HL-60/S4 treated with phorbol 12-myristate 13-acetate at 8.2 ng/mL for 4 days and 3 days (cell line): ENCODE data around the gene PPP2R3A.
"Not testable (repeated sequence)": the region's sequence is repeated elsewhere in the genome, so short reads cannot be mapped to it uniquely, and the experiment has no call there.

ENCODE experiments used
- in situ Hi-C: fragments of 300-500 bp; cut with MboI; formaldehyde crosslinking; loops from 2 replicates; pipeline ENCODE4 v1.15.0; 2022; ENCODE audit warnings: low sequenced_read_pairs

The PPP2R3A gene

DNA sequence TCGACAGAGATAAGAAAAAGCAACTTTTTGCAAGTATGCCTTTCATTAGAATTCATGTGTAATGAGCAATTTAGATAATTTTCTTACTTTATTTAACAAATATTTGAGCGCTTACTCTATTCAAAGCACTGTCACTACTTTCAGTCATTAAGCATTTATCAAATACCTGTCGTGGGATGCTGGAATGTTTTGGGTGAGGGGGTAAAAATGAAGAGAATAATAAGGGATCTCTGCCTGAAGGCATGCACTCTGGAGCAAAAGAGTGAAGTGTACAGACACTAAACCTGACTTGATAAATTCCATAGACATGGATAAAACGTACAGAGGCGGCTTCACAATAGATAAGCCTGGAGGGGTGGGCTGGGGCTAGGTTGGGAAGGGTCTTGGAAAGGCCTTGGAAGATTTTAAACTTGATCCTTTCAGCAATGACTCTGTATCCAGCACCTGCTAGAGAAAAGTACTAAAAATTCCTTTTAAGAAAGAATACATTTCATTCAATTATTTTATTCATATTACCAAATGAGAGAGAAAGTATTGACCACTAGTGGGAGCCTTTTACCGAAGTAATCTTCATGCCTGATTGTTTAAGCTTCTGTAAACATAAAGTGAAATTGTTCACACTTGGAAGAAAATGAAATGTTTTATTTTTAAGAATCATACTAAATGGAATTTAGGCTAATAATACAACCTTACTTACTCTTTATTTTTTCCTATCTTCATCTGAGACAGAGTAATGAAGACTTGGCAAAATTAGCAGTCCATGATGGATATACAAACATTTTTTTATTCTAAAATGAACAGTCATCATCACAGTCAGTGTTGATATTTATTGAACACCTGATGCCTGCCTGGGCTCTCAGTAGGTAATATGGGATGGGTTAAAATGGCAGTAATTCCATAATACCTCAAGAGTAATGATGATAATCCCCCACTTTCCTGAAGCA, 113.2 kb downstream of the PPP2R3A start:
- in situ Hi-C loops, result loop anchor here (10.0 to 25.0 kb wide), 2 partner anchors 184 to 676 kb away; partner anchors contain the start of genes PCCB and STAG1

DNA sequence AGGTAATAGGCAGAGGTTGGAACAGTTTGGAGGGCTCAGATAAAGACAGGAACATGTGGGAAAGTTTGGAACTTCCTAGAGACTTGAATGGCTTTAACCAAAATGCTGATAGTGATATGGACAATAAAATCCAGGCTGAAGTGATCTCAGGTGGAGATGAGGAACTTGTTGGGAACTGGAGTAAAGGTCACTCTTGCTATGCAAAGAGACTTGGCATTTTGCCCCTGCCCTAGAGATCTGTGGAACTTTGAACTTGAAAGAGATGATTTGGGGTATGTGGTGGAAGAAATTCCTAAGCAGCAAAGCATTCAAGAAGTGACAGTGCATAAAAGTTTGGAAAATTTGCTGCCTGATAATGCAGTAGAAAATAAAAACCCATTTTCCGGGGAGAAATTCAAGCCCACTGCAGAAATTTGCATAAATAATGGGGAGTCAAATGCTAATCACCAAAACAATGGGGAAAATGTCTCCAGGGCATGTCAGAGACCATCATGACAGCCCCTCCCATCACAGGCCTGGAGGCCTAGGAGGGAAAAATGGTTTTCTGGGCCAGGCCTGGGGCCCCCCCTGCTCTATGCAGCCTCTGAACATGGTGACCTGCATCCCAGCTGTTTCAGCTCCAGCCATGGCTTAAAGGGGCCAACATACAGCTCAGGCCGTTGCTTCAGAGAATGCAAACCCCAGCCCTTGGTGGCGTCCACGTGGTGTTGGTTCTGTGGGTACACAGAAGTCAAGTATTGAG, 118.3 kb downstream of the PPP2R3A start:
- in situ Hi-C loops, result loop anchor here (25.0 kb wide), 1 partner anchor 178 kb away; the partner anchor contains the start of gene PCCB

DNA sequence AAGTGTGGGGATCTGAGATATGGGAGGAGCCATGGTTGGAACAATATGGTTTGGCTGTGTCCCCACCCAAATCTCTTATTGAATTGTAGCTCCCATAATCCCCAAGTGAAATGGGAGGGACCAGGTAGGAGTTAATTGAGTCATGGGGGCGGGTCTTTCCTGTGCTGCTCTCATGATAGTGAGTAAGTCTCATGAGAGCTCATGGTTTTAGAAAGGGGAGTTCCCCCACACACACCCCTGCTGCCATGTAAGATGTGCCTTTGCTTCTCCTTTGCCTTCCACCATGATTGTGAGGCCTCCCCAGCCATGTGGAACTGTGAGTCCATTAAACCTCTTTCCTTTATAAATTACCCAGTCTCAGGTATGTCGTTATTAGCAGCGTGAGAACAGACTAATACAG, 119.5 kb downstream of the PPP2R3A start:
- in situ Hi-C loops, result loop anchor here (25.0 kb wide), 1 partner anchor 177 kb away; the partner anchor contains the start of gene PCCB

DNA sequence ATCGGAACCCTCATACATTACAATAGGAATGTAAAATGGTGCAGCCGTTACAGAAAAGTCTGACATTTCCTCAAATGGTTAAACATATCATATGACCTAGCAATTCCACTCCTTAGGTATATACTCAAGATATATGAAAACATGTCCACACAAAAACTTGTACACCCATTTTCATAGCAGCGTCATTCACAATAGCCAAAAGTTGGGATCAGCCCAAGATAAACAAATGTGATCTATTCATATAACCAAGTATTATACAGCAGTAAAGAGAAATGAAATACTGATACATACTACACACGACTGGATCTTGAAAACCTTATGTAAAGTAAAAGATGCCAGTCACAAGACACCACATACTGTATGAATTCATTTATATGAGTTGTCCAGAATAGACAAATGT, 128.2 kb downstream of the PPP2R3A start:
- in situ Hi-C loops, result loop anchor here (25.0 kb wide), 1 partner anchor 169 kb away; the partner anchor contains the start of gene PCCB

DNA sequence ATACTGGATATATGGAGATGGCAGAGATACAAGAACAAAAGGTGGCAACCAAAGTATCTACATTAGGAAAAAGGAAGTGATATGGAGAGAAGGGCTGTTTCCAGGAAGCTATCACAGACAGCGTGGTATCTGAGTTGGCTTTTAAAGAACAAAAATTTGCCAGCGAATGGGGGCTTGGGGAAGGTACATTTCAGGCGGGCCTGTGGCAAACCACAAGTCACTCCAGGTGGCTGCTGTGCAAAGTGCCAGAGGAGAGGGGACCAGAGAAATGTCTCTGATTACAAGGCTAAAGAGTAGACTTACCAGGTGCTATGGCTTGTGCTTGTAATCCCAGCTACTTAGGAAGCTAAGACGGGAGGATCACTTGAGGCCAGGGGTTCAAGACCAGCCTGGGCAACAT, 139.5 kb downstream of the PPP2R3A start:
- in situ Hi-C loops, result no loop called here

DNA sequence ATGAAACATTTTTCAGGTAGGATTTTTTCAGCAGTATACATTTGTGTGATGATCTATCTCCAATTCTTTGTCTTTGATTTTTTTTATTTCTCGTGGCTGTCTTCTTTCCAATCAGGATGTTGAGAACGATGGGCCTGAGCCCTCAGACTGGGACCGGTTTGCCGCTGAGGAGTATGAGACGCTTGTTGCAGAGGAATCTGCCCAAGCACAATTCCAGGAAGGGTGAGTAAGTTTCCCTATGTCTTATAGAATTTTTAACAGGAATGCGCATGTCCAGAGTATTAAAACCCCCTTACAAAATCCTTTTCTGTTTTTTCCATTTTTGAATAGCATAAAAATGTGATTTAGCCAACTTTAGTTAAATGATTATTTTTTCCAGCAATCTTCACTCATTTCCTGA, 140.6 kb downstream of the PPP2R3A start:
- in situ Hi-C loops, result no loop called here

DNA sequence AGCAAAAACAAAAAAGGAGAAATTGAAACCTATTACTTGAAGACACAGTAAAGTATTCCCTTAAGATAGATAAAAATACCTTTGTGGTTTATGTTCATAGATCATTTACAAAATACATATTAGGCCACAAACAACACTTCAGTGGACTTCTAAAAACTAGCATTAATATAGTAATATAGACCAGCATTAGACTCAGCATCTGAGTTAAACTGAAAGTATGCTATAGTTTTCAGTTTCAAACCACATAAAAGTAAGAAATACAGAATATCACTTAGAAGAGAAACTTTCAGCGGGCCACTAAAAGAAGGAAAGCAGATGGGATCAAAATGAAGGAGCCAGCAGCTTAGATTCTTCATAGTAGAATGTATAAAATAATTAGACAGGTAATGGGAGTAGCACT, 144.0 kb downstream of the PPP2R3A start:
- in situ Hi-C loops, result no loop called here

DNA sequence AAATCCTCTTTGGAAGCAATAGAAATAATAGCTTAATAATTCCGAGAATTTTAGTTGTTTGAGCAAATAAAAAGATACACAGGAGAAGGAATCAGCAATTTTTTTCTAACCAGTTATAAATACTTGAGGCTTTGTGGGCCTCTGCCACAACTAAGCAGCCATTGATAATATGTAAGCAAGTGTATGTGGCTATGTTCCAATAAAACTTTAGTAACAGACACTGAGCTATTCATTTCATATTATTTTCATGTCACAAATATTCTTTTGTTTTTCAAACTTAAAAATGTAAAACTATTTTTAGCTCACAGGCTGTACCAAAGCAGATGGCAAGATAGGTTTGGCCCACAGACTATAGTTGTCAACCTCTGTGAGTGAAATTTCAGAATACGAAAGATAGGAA, 145.0 kb downstream of the PPP2R3A start:
- in situ Hi-C loops, result no loop called here

DNA sequence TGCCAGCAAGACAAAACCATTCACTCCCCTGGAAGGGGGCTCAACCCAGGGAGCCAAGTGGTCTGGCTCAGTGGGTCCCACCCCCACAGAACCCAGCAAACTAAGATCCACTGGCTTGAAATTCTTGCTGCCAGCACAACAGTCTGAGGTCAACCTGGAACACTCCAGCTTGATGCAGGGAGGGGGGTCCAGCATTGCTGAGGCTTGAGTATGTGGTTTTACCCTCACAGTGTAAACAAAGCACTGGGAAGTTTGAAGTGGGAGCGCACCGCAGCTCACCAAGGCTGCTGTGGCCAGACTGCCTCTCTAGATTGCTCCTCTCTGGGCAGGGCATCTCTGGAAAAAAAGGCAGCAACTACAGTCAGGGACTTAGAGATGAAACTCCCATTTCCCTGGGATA, 148.9 kb downstream of the PPP2R3A start:
- in situ Hi-C loops, result no loop called here

DNA sequence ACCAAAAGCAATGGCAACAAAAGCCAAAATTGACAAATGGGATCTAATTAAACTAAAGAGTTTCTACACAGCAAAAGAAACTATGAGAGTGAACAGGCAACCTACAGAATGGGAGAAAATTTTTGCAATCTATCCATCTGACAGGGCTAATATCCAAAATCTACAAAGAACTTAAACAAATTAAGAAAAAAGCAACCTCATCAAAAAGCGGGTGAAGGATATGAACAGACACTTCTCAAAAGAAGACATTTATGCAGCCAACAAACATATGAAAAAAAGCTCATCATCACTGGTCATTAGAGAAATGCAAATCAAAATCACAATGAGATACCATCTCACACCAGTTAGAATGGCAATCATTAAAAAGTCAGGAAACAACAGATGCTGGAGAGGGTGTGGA, 153.8 kb downstream of the PPP2R3A start:
- in situ Hi-C loops, result not testable (repeated sequence)

DNA sequence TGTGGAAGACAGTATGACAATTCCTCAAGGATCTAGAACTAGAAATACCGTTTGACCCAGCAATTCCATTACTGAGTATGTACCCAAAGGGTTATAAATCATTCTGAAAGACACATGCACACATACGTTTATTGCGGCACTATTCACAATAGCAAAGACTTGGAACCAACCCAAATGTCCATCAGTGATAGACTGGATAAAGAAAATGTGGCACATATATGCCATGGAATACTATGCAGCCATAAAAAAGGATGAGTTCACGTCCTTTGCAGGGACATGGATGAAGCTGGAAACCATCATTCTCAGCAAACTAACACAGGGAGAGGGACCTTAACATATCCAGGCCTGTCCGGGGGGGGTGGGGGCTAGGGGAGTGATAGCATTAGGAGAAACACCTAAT, 154.3 kb downstream of the PPP2R3A start:
- in situ Hi-C loops, result not testable (repeated sequence)

DNA sequence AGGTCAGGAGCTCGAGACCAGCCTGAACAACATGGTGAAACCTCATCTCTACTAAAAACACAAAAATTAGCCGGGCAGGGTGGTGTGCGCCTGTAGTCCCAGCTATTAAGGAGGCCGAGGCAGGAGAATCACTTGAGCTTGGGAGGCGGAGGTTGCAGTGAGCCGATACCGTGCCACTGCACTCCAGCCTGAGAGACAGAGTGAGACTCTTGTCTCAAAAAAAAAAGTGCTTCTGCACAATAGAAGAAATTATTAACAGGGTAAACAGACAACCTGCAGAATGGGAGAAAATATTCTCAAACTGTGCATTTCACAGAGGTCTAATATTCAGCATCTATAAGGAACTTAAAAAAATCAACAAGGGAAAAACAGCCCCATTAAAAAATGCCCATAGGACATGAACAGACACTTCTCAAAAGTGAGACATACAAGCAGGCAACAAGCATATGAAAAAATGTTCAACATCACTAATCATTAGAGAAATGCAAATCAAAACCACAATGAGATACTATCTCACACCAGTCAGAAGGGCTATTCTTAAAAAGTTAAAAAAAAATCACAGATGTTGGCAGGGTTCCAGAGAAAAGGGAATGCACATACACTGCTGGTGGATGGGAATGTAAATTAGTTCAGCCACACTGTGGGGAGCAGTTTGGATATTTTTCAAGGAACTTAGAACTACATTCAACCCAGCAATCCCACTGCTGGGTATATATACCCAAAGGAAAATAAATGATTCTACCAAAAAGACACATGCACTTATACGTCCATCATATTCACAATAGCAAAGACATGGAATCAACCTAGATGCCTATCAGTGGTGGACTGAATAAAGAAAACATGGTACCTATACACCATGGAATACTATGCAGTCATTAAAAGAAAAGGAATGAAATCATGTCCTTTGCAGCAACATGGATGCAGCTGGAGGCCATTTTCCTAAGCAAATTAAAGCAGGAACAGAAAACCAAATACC, 155.1 kb downstream of the PPP2R3A start:
- in situ Hi-C loops, result no loop called here

DNA sequence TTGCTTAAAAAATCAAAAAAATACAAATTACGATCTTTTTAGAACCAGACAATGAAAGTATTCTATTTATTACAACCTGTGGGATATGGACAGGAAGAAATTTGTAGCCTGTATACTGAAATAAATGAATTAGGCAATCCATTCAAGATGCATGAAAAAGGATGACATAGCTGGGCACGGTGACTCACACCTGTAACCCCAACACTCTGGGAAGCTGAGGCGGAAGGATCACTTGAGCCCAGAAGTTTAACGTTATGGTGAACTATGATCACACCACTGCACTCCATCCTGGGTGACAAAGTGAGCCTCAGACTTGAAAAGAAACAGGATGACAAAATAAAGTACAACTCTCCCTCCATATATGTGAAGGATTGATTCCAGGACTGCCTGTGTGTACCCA, 156.5 kb downstream of the PPP2R3A start:
- in situ Hi-C loops, result no loop called here

DNA sequence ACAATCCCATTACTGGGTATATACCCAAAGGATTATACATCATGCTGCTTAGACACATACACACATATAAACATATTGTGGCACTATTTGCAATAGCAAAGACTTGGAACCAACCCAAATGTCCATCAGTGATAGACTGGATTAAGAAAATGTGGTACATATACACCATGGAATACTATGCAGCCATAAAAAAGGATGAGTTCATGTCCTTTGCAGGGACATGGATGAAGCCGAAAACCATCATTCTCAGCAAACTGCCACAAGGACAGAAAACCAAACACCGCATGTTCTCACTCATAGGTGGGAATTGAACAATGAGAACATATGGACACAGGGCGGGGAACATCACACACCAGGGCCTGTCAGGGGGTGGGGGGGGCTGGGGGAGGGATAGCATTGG, 166.1 kb downstream of the PPP2R3A start:
- in situ Hi-C loops, result not testable (repeated sequence)

DNA sequence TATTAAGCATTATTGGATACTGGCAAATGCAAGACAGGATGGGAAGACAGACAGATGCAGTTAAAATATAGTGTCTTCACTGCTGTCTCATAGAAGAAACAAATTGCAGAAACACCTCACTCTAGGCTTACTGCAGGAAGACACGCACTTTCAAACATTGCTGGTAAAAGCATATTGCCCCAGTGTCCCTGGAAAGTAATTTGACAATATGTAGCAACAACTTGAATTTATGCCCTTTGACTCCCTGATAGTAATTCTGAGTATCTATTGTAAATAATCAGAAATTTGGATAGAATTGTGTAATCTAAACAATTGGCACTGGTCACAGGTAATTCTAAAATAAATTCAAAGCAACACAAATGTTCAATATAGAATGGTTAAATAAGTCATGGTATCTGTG, 168.6 kb downstream of the PPP2R3A start:
- in situ Hi-C loops, result no loop called here

DNA sequence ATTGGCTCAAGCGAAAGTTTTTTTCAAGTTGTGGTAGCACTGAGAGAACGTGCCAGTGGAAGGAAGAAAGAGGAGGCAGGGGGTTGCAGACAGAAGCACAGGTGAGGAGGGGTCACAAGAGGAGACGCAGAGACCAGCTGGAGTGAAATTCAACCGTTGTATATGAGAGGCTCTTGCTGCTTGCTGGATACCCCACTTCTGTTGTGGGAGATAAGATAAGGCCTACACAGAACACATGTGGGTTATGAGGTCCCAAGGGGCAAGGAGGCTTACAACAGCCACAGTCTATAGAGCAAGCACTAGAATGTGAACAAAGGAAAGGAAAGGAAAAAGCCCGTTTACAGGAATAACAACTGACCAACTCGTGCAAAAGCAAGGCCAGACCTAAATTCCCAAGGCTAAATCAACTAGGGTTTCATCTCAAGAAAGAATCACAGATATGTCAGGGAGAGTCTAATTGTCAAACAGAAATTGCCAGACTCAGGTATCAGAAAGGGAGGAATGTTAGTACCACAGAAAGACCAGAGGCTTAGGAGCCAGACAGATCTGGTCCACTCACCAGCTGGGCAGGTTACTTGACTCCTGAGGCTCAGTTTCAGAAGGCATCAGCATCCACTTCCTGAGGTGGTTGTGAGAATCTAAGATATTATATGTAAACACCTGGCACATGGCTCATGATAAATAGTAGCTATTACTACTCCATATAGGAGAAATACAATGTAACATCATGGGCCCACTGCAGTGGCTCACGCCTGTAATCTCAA, 169.7 kb downstream of the PPP2R3A start:
- in situ Hi-C loops, result no loop called here

DNA sequence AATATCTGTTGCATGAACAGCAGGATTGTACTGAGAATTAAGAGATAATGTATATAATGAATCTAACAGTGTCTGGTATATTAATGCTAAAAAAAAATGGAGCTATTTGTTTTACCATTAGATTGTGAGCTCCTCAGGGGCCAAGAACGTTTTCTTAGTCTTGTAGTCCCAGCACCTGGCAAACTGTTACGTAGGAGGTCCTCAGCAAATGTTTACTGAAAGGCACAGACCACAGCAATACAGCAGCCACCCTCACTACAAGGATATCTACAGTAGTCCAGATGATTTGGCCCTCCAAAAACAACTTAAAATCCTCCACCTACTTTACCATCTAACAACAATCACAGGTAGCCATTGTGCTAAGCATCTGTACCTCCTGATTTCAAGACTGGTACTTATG, 170.9 kb downstream of the PPP2R3A start:
- in situ Hi-C loops, result no loop called here

DNA sequence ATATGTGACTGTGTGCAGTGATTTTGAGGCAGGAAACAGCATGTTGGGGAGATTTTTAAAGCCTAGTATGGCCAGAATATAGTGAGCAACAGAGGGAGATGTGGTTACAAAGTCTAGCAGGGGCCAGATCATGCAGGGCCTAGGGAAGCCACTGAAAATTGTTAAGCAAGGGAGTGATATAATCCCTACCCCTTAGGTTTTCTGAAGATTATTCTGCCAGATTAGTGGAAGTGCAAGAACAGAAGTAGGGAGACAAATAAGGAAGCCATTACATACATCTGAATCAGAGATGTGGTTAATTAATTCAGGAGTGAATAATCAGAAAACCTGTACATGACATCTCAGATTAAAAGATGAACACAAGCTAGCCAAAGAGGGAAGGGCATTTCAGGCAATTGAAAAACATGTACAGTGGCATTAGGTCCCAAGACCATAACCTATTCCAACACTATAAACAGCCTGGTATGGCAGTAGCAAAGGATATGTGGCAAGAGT, 175.8 kb downstream of the PPP2R3A start:
- in situ Hi-C loops, result no loop called here

DNA sequence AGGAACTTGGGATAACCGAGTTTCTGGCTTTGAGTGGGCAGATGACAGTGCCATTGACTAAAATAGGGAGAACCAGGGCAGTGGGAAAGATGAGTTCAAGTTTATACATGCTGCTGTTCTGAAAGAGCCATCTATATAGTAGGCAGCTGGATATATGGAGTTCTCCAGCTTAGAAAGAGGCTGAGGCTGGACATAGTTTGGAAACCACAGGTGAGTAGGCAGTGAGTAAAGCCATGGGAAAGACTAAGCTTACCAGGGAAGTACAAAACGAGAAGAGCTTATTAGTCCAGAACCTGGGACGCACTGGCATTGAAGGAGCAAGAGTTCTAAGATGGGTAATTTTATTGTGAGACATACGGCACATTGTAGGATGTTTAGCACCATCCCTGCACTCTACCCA, 176.4 kb downstream of the PPP2R3A start:
- in situ Hi-C loops, result no loop called here

DNA sequence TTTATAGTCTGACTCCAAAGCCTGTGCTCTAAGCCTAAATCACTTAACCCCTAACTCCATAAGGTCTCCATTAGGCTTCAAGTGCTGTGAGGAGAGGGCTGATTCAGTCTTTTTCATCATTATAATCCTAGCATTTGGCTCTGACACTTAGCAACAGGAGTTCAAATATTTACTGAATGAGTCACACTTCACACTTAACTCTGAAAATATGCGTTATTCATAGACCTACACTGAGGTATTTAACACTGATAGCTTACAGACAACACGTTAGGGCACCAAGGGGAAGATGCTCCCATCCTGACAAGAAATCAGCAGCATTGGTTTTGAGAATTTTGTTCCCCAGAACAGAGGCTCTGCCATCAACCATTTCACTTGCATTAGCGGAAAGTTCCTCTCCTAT, 177.1 kb downstream of the PPP2R3A start:
- in situ Hi-C loops, result no loop called here
